Natural killer cell (primary cell): ENCODE data around the gene MN1. TPM values are rescaled to one million over a fixed set of nuclear protein-coding genes. Genes with fewer than 3 reads are reported as not detected.

Experiments
- ATAC-seq, 3 donors: fragments of 150-1000 bp in 2 of 3; fragments of 200-7000 bp in 1 of 3; cut with Tn5 transposase; 1 replicate in 1 of 3; 2 replicates in 2 of 3; pipeline ENCODE4 v1.10.0; 2021; ENCODE audit warnings: mild to moderate bottlenecking in 2 of 3, moderate library complexity in 2 of 3
- DNase-seq, 2 donors: peaks; one replicate each; pipeline versions ENCODE4 v3.0.0 to v3.0.0-alpha.2; 2013 to 2021; ENCODE audit warnings: mixed read lengths in 1 of 2
- H3K27ac ChIP-seq: one replicate; pipeline ENCODE4 v1.5.1; 2013; ENCODE audit warnings: mild to moderate bottlenecking, low read length
- H3K27me3 ChIP-seq: one replicate; pipeline ENCODE4 v1.6.1; 2013; ENCODE audit warnings: low read length; ENCODE audit not compliant: control insufficient read depth, insufficient read depth
- H3K36me3 ChIP-seq: one replicate; pipeline ENCODE4 v1.6.1; 2013; ENCODE audit warnings: low read length; ENCODE audit not compliant: control insufficient read depth, insufficient read depth
- H3K4me1 ChIP-seq: one replicate; pipeline ENCODE4 v1.6.1; 2013; ENCODE audit warnings: low read length; ENCODE audit not compliant: control insufficient read depth, insufficient read depth
- H3K4me3 ChIP-seq: one replicate; pipeline ENCODE4 v1.5.1; 2013; ENCODE audit warnings: low read length
- H3K9me3 ChIP-seq: one replicate; pipeline ENCODE4 v1.6.1; 2013; ENCODE audit warnings: low read length; ENCODE audit not compliant: control insufficient read depth, insufficient read depth
- H3K27ac Mint-ChIP-seq, 2 donors: one replicate each; pipeline ENCODE4 v1.8.0; 2022; ENCODE audit warnings: mild to moderate bottlenecking in 2 of 2, mixed read lengths in 2 of 2, moderate library complexity in 1 of 2
- H3K27me3 Mint-ChIP-seq, 2 donors: one replicate each; pipeline ENCODE4 v1.8.0; 2022; ENCODE audit warnings: low read depth in 2 of 2, mixed read lengths in 2 of 2
- H3K36me3 Mint-ChIP-seq: one replicate; pipeline ENCODE4 v1.8.0; 2022; ENCODE audit warnings: mixed read lengths
- H3K4me1 Mint-ChIP-seq, 2 donors: one replicate each; pipeline ENCODE4 v1.8.0; 2022; ENCODE audit warnings: mixed read lengths in 2 of 2
- H3K4me3 Mint-ChIP-seq: one replicate; pipeline ENCODE4 v1.8.0; 2022; ENCODE audit warnings: mild to moderate bottlenecking, moderate library complexity, mixed read lengths
- H3K9me3 Mint-ChIP-seq, 2 donors: one replicate each; pipeline ENCODE4 v1.8.0; 2022; ENCODE audit warnings: mixed read lengths in 2 of 2
- CTCF ChIP-seq: fragments of 200-600 bp; IDR thresholded peaks from one replicate; pipeline ENCODE4 v1.8.0; 2022; ENCODE audit warnings: antibody characterized with exemption
- WGBS: methylation state at CpG from one replicate; pipeline ENCODE4 v1.1.7; 2013; ENCODE audit warnings: missing lambda C conversion rate; ENCODE audit not compliant: insufficient coverage; 5-methylcytosine and 5-hydroxymethylcytosine counted together
- intact Hi-C: fragments of 100-400 bp; cut with micrococcal nuclease; formaldehyde crosslinking; loops from one replicate; pipeline ENCODE4 v1.14.2; 2022
- total RNA-seq, 4 donors: library from RNA; stranded (reverse); fragments of 120-200 nt in 1 of 4; gene quantifications; one replicate each; pipeline versions ENCODE4 v1.2.3 to v1.2.4, GENCODE V29; 2013 to 2022

MN1 gene
- total RNA-seq, 3 donors from 2014 or later (not counting 1 experiment from before 2014, with no cell fraction given), result 0.39 to 0.83 (median 0.82) TPM

- DNase-seq, result no peak
- H3K36me3 Mint-ChIP-seq, result no peaks in the 10 kb centered on the region
- H3K9me3 Mint-ChIP-seq, result no peaks in the 10 kb centered on the region
- Histone ChIP-seq H3K9me3 (no peaks in the 10 kb centered on the region), H3K27ac (no peak overlapping the region), H3K4me1 (no peaks in the 10 kb centered on the region), H3K36me3 (no peaks in the 10 kb centered on the region), H3K27me3 (no peaks in the 10 kb centered on the region), H3K4me3 (no peak overlapping the region)
- no peak for TF ChIP-seq CTCF
- intact Hi-C loops, result no loop called here
- H3K4me1 Mint-ChIP-seq, result peaks cover 0 to 4% of the 10 kb centered on the region in 2 donors
- no peak overlapping the region for H3K4me3 Mint-ChIP-seq
- H3K27ac Mint-ChIP-seq, result no peak overlapping the region
- ATAC-seq, result no peak
- H3K27me3 Mint-ChIP-seq, result no peaks in the 10 kb centered on the region
- 97% methylated on average over 13 of the region's 13 CpGs for WGBS
These were observed 37.6 kb upstream of the MN1 start for GRCh38 chr22:27839057-27839660.

GRCh38 chr22:27836181-27836580 is 34.6 kb upstream of the MN1 start:
- Histone ChIP-seq H3K27me3 (no peaks in the 10 kb centered on the region), H3K36me3 (no peaks in the 10 kb centered on the region), H3K4me3 (no peak overlapping the region), H3K9me3 (no peaks in the 10 kb centered on the region), H3K27ac (no peak overlapping the region), H3K4me1 (peaks cover 3% of the 10 kb centered on the region)
- Mint-ChIP-seq H3K36me3 (no peaks in the 10 kb centered on the region), H3K27ac (no peak overlapping the region), H3K4me1 (peaks cover 8 to 10% of the 10 kb centered on the region in 2 donors), H3K27me3 (no peaks in the 10 kb centered on the region), H3K9me3 (no peaks in the 10 kb centered on the region), H3K4me3 (no peak overlapping the region)
- WGBS, result 73% methylated on average over 10 of the region's 10 CpGs
- DNase-seq (no peak), ATAC-seq (no peak)
- TF ChIP-seq CTCF, result no peak
- intact Hi-C loops, result no loop called here

GRCh38 chr22:27835446-27835845 is 33.9 kb upstream of the MN1 start:
- no peak overlapping the region for H3K27ac ChIP-seq
- Mint-ChIP-seq H3K4me1 (peaks cover 8 to 10% of the 10 kb centered on the region in 2 donors), H3K27me3 (no peaks in the 10 kb centered on the region), H3K27ac (no peak overlapping the region), H3K4me3 (no peak overlapping the region), H3K9me3 (no peaks in the 10 kb centered on the region), H3K36me3 (no peaks in the 10 kb centered on the region)
- H3K27me3 ChIP-seq, result no peaks in the 10 kb centered on the region
- no peak overlapping the region for H3K4me3 ChIP-seq
- WGBS, result 93% methylated on average over 6 of the region's 6 CpGs
- no peaks in the 10 kb centered on the region for H3K9me3 ChIP-seq
- no peak for DNase-seq
- intact Hi-C loops, result no loop called here
- no peak for TF ChIP-seq CTCF
- no peak for ATAC-seq
- H3K4me1 ChIP-seq, result peaks cover 3% of the 10 kb centered on the region
- no peaks in the 10 kb centered on the region for H3K36me3 ChIP-seq
